ENCODE measurements around the gene ACOT7. TPM values are rescaled to one million over a fixed set of nuclear protein-coding genes. Genes with fewer than 3 reads are reported as not detected.
"Not testable (repeated sequence)": the region's sequence is repeated elsewhere in the genome, so short reads cannot be mapped to it uniquely, and the experiment has no call there.

The ACOT7 gene
- total RNA-seq, 1 experiment from 2014 or later = 151 TPM

DNA sequence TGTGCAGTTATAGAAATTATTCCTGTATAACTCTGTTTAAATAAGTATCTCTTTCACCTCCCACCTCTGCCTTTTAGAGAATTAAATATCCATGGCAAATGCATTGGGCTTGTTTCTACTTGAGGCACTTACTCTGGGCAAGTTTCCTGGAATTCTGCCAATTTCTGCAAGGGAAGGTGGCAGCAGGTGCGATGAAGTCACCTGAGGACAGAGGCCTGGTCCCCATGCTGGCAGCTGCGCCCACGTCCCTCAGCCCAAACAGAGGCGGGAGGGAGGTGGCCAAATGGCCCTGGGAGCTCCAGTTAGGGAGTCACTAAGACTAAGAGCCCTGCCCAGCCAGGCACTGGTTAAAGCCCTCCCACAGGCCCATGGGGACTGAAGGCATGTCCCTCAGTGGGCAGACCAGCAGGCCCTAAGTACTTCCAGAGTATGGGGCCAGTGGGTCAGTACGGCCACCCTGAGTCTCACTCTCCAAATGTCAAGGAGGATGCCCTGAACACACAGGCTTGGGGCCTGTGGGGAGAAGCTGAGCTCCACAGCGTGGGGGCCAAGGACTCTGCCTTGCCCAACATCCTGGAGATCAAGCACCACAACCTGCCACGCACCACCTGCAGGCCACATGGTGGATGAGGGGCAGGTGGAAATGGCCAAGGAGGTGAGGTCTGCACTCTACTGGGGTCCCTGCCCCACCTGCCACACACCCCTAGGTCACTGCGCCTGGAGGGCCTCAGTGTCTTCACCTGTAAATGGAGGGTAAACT, 19.4 kb downstream of the ACOT7 start (continued):
- TF ChIP-seq, protein P1, sequence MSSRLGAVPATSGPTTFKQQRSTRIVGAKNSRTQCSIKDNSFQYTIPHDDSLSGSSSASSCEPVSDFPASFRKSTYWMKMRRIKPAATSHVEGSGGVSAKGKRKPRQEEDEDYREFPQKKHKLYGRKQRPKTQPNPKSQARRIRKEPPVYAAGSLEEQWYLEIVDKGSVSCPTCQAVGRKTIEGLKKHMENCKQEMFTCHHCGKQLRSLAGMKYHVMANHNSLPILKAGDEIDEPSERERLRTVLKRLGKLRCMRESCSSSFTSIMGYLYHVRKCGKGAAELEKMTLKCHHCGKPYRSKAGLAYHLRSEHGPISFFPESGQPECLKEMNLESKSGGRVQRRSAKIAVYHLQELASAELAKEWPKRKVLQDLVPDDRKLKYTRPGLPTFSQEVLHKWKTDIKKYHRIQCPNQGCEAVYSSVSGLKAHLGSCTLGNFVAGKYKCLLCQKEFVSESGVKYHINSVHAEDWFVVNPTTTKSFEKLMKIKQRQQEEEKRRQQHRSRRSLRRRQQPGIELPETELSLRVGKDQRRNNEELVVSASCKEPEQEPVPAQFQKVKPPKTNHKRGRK (CRISPR knock-in tag; IDR thresholded peaks at IDR 0.05; ENCODE audit: borderline replicate concordance) = no peak
- TF ChIP-seq, protein P2, sequence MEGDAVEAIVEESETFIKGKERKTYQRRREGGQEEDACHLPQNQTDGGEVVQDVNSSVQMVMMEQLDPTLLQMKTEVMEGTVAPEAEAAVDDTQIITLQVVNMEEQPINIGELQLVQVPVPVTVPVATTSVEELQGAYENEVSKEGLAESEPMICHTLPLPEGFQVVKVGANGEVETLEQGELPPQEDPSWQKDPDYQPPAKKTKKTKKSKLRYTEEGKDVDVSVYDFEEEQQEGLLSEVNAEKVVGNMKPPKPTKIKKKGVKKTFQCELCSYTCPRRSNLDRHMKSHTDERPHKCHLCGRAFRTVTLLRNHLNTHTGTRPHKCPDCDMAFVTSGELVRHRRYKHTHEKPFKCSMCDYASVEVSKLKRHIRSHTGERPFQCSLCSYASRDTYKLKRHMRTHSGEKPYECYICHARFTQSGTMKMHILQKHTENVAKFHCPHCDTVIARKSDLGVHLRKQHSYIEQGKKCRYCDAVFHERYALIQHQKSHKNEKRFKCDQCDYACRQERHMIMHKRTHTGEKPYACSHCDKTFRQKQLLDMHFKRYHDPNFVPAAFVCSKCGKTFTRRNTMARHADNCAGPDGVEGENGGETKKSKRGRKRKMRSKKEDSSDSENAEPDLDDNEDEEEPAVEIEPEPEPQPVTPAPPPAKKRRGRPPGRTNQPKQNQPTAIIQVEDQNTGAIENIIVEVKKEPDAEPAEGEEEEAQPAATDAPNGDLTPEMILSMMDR (IDR thresholded peaks at IDR 0.05) = no peak
- TF ChIP-seq ZBTB21 (CRISPR knock-in tag; IDR thresholded peaks at IDR 0.05; ENCODE audit: borderline replicate concordance) (no peak), GTF2I (CRISPR knock-in tag; conservative IDR thresholded peaks at IDR 0.05) (no peak), ZNF138 (CRISPR knock-in tag; conservative IDR thresholded peaks at IDR 0.05) (no peak)

DNA sequence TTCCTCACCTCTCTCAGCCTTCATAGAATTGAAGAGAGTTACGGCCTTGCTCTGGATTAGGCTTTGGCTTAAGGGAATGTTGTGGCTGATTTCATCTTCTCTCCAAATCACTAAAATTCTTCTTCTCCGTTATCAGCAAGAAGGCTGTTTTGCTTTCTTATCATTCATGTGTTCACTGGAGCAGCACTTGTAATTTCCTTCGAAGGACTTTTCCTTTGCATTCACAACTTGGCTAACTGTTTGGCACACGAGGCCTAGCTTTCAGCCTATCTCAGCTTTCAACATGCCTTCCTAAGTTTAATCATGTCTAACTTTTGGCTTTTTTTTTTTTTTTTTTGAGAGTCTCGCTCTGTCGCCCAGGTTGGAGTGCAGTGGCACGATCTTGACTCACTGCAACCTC, 21.3 kb downstream of the ACOT7 start:
- not testable (repeated sequence) for H3K36me3 Mint-ChIP-seq; H3K4me1 Mint-ChIP-seq; ATAC-seq; DNase-seq (ENCODE audit: low spot score); H3K4me3 Mint-ChIP-seq; H3K9me3 Mint-ChIP-seq; H3K27me3 Mint-ChIP-seq (ENCODE audit: low read depth)
- POLR2A ChIA-PET = interaction anchor here (0.6 kb wide), 1 partner anchor 9 kb away, joined by 5 read pairs; no protein-coding TSS in a partner anchor
- CTCF ChIA-PET = interaction anchor here (0.5 to 0.7 kb wide), 2 partner anchors 20 to 59 kb away, joined by 3 to 4 read pairs; no protein-coding TSS in a partner anchor
- H3K27ac Mint-ChIP-seq = peak overlapping the region; percentile 11

DNA sequence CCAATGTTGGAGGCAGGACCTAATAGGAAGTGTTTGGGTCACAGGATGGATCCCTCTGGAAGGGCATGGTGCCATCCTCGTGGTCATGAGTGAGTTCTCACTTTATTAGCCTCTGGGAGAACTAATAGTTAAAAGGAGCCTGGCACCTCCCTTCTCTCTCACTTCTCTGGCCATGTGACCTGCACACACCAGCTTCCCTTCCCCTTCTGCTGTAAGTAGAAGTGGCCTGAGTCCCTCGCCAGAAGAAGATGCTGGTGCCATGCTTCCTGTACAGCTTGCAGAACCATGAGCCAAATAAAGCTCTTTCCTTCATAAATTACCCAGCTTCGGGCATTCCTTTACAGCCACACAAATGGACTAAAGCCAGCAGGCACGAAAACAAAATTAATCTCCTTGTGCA, 23.6 kb downstream of the ACOT7 start:
- Mint-ChIP-seq H3K36me3 (peaks cover under 1% of the 10 kb centered on the region; the same call in 1 of the 2 replicates), H3K27me3 (ENCODE audit: low read depth) (no peaks in the 10 kb centered on the region), H3K4me3 (no peak overlapping the region), H3K9me3 (no peaks in the 10 kb centered on the region), H3K27ac (no peak overlapping the region), H3K4me1 (peaks cover 5% of the 10 kb centered on the region)
- ChIA-PET CTCF (interaction anchor here (0.9 to 1.4 kb wide), 5 partner anchors 8 to 116 kb away, joined by 3 to 6 read pairs (median 4); no protein-coding TSS in a partner anchor), POLR2A (no interaction called here)
- no peak for TF ChIP-seq ZNF121 (CRISPR knock-in tag; IDR thresholded peaks at IDR 0.05)
- no peak for TF ChIP-seq JUN (CRISPR knock-in tag; IDR thresholded peaks at IDR 0.05)
- ATAC-seq (no peak), DNase-seq (ENCODE audit: low spot score) (no peak)

DNA sequence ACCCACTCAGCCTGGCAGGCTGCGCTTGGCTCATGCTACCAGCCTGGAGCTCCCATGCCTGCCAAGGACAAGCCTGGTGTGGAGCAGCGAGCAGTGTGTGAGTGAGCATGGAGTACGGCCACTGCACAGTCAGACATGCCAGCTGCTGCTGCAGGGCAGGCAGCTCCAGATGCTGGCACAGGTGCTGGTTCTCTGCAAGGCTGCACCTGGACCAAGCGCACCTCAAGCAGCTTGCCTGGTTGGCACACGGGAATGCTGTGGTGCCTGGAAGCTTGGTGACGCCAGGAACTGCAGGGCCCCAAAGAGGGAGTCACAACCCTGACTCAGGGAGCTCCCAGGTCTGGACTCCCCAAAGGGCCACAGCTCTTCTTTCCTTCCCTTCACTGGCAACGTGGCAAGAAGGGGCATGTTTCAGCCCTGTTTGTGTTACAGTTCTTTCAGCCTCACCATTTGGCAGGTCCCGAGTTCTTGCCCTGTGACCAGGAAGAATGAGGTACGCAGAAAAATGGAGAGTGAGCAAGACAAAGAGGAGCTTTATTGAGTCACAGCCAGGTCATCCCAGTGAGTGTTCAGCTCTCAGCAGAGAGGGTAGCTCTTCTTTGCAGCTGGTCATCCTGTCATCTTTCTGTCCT, 26.1 kb downstream of the ACOT7 start:
- POLR2A ChIA-PET = interaction anchor here (0.5 kb wide), 1 partner anchor 33 kb away, joined by 3 read pairs; no protein-coding TSS in a partner anchor
- TF ChIP-seq MXD4 (CRISPR knock-in tag; IDR thresholded peaks at IDR 0.05; ENCODE audit: borderline replicate concordance) (no peak), RORB (CRISPR knock-in tag; IDR thresholded peaks at IDR 0.05) (no peak), TEAD1 (CRISPR knock-in tag; IDR thresholded peaks at IDR 0.05) (no peak), ZNF138 (CRISPR knock-in tag; conservative IDR thresholded peaks at IDR 0.05) (no peak), ZBTB21 (CRISPR knock-in tag; IDR thresholded peaks at IDR 0.05; ENCODE audit: borderline replicate concordance) (no peak), ZNF219 (CRISPR knock-in tag; IDR thresholded peaks at IDR 0.05; ENCODE audit: borderline replicate concordance) (no peak), ZNF263 (CRISPR knock-in tag; IDR thresholded peaks at IDR 0.05; ENCODE audit: low read depth) (no peak), NFATC4 (CRISPR knock-in tag; IDR thresholded peaks at IDR 0.05) (no peak), ZNF416 (CRISPR knock-in tag; IDR thresholded peaks at IDR 0.05) (no peak), ZNF423 (CRISPR knock-in tag; IDR thresholded peaks at IDR 0.05) (no peak), NR1H2 (CRISPR knock-in tag; IDR thresholded peaks at IDR 0.05) (no peak)
- TF ChIP-seq, protein P3, sequence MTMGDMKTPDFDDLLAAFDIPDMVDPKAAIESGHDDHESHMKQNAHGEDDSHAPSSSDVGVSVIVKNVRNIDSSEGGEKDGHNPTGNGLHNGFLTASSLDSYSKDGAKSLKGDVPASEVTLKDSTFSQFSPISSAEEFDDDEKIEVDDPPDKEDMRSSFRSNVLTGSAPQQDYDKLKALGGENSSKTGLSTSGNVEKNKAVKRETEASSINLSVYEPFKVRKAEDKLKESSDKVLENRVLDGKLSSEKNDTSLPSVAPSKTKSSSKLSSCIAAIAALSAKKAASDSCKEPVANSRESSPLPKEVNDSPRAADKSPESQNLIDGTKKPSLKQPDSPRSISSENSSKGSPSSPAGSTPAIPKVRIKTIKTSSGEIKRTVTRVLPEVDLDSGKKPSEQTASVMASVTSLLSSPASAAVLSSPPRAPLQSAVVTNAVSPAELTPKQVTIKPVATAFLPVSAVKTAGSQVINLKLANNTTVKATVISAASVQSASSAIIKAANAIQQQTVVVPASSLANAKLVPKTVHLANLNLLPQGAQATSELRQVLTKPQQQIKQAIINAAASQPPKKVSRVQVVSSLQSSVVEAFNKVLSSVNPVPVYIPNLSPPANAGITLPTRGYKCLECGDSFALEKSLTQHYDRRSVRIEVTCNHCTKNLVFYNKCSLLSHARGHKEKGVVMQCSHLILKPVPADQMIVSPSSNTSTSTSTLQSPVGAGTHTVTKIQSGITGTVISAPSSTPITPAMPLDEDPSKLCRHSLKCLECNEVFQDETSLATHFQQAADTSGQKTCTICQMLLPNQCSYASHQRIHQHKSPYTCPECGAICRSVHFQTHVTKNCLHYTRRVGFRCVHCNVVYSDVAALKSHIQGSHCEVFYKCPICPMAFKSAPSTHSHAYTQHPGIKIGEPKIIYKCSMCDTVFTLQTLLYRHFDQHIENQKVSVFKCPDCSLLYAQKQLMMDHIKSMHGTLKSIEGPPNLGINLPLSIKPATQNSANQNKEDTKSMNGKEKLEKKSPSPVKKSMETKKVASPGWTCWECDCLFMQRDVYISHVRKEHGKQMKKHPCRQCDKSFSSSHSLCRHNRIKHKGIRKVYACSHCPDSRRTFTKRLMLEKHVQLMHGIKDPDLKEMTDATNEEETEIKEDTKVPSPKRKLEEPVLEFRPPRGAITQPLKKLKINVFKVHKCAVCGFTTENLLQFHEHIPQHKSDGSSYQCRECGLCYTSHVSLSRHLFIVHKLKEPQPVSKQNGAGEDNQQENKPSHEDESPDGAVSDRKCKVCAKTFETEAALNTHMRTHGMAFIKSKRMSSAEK (CRISPR knock-in tag; IDR thresholded peaks at IDR 0.05; ENCODE audit: borderline replicate concordance) = no peak
- TF ChIP-seq, protein P4, sequence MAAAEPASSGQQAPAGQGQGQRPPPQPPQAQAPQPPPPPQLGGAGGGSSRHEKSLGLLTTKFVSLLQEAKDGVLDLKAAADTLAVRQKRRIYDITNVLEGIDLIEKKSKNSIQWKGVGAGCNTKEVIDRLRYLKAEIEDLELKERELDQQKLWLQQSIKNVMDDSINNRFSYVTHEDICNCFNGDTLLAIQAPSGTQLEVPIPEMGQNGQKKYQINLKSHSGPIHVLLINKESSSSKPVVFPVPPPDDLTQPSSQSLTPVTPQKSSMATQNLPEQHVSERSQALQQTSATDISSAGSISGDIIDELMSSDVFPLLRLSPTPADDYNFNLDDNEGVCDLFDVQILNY (CRISPR knock-in tag; IDR thresholded peaks at IDR 0.05) = no peak
- TF ChIP-seq, protein P5, sequence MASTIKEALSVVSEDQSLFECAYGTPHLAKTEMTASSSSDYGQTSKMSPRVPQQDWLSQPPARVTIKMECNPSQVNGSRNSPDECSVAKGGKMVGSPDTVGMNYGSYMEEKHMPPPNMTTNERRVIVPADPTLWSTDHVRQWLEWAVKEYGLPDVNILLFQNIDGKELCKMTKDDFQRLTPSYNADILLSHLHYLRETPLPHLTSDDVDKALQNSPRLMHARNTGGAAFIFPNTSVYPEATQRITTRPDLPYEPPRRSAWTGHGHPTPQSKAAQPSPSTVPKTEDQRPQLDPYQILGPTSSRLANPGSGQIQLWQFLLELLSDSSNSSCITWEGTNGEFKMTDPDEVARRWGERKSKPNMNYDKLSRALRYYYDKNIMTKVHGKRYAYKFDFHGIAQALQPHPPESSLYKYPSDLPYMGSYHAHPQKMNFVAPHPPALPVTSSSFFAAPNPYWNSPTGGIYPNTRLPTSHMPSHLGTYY (CRISPR knock-in tag; IDR thresholded peaks at IDR 0.05) = no peak

More for the DNA sequence above, 26.1 kb downstream of the ACOT7 start:
- Mint-ChIP-seq H3K36me3 (peaks cover 3% of the 10 kb centered on the region), H3K4me3 (no peak overlapping the region), H3K27ac (peak overlapping the region; percentile 45; the same call in 1 of the 2 replicates), H3K27me3 (ENCODE audit: low read depth) (no peaks in the 10 kb centered on the region), H3K9me3 (no peaks in the 10 kb centered on the region), H3K4me1 (peaks cover 10% of the 10 kb centered on the region)
- ATAC-seq = no peak
- DNase-seq (ENCODE audit: low spot score) = no peak
- CTCF ChIA-PET = interaction anchor here (0.6 to 3.8 kb wide), 13 partner anchors 9 to 182 kb away, joined by 3 to 20 read pairs (median 5); no protein-coding TSS in a partner anchor
